NCI-H524 treated with DMSO at 0.1 percent for 48 hours (cell line): ENCODE results near the gene KCNIP4.
"Not testable (repeated sequence)": the region's sequence is repeated elsewhere in the genome, so short reads cannot be mapped to it uniquely, and the experiment has no call there.

ENCODE experiments used
- DNase-seq: peaks from one replicate; lab custom pipeline; 2025; lab: John Stamatoyannopoulos, UW

Gene KCNIP4

DNA sequence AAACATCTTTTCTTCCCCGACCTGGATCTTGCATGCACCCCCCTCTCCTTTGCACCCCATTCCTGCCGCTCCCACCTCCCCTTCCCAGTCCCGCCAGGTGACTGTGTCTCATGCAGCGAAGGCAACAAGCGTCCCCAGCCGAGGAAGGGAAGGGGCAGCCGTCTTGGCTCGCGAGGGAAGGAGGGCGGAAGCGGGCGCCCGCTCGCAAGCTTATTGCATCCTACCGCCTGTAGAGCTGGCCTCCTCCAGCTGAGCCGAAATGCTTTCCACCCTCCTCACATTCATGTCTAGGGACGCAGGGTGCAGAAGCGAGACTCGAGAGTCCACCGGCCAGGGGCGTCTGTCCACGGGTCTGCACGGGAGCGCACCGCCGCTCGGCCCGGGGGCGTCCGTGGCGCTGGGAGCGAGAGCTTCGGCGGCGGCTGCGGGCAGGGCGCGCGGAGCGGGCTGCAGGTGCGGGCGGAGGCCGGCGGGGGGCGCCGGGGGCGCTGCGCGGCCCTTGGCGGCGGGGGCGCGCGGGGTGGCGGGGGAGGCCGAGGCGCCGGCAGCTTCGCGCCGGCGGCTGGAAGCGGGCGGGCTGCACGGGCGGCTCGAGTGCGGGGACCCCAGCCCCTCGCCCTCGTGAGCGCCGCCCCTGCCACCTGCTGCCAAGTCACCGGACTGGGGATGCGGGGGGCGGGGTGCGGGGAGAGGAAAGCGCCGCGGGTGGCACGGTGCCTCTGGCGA, at the start of gene KCNIP4:
TSS of gene KCNIP4 (minus strand) at position 426 of the 726 bp plus-strand sequence.
- DNase-seq, result no peak

- DNase-seq, result not testable (repeated sequence)
Measured at GRCh38 chr4:21996618-21997017, 48.0 kb upstream of the KCNIP4 start.

DNA sequence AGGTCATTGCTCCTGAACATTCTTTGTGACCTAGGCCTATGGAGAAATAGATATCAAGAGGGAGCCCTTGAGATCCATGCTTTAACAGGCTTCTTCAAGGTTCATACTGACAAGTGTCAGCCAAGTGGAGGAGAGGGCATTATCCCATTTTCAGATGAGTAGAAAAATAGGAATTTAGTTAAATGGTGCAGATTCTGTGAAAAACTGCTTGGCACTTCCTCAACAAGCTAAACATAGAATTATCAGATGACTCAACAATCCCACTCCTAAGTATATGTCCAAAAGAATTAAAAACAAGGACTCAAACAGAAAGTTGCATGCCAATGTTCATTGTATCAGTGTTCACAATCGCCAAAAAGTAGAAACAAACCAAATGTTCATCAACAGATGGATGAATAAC, 43.8 kb upstream of the KCNIP4 start:
- no peak for DNase-seq

DNA sequence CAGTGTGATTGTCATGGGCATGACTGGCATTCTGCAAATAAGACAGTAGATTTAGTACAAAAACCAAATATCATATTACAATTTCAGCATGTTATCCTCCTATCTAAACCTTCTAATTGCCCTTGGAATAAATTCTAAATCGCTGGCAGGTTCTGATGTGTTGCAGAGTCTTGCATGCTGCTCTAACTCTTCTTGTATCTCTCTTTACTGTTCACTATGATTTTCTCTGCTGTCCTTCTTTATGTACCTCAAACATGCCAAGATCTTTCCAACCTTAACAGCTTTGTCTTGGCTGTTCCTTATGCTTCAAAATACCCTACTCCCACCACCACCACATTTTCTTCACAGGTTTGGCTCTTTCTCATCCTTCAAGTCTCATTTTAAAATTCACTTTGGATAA, 43.0 kb upstream of the KCNIP4 start:
- DNase-seq, result no peak

GRCh38 chr4:21991050-21991449, 42.5 kb upstream of the KCNIP4 start:
- DNase-seq, result no peak

GRCh38 chr4:21989351-21989750, 40.8 kb upstream of the KCNIP4 start:
- no peak for DNase-seq

DNA sequence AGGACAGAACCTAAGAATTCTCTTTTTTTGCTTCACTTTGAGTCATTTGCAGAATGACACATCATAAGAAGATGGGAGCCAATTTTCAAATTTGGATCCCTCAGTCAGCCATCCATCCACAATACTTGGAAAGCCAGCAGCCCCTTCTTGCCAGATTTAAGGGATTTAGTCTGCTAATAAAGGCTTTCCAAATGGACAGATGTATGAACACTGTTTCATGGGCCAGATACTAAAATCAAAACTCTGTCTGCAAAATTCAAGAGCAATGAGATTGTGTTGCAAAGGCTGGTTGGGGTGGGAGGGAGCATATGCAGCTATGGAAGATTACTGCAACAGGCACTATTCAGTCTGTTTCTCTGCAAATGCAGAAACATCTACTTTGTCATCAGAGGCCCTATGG, 37.7 kb upstream of the KCNIP4 start:
- DNase-seq, result no peak

- DNase-seq, result no peak
Measured at GRCh38 chr4:21982087-21982486, 33.5 kb upstream of the KCNIP4 start.

DNA sequence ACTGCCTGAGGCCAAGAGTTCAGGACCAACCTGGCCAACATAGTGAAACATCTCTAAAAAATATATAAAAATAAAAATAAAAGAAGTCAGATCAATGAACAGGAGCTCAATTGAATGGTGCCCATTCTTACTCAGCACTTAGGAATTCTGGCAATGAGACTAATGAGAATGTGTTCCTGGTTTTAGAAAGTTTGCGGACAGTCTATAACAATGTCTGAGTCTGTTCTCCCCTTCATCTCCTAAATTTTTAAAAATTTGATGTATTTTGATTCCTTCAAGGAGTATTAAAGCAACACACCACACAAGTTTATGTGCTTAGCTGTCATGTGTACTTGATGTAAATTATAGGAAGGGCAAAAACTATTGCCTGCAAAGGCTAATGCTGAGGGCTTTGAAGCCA, 30.6 kb upstream of the KCNIP4 start:
- no peak for DNase-seq

DNA sequence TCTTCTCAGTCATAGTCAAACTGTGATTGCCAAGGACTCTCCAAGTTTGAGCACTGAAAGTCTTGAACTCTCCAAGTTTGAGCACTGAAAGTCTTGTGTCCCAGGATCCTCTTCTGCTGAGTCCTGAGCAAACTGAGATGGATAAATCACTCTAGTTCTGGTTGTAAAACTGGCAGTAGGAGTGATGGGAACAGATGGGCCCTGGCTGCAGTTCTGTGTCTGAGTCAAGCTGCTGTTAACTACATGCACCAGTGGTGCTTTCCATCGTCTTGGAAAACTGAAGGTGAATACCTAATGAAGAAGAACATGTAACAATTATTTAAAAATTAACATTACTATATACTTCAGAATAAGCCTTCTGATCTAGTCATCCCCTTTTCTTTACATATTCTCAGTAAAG, 27.6 kb upstream of the KCNIP4 start:
- DNase-seq, result no peak

DNA sequence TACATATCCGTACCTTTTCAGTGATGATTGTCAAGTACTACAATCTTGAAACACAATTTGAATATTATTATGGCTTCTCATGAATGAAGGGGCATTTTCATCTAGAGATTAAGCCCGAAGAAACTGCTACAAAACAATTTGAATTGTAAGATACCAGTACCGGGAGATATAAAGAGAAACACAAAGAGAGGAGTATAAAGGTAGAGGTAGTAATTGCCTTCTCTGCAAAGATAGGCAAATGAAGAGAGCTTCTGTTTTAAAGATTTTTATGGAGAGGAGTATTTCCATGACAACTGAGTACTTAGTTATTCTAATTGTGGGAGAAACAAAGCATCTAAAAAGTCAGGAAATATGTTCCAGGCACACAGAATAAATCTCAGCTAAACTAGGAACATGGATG, 25.3 kb upstream of the KCNIP4 start:
- no peak for DNase-seq

DNA sequence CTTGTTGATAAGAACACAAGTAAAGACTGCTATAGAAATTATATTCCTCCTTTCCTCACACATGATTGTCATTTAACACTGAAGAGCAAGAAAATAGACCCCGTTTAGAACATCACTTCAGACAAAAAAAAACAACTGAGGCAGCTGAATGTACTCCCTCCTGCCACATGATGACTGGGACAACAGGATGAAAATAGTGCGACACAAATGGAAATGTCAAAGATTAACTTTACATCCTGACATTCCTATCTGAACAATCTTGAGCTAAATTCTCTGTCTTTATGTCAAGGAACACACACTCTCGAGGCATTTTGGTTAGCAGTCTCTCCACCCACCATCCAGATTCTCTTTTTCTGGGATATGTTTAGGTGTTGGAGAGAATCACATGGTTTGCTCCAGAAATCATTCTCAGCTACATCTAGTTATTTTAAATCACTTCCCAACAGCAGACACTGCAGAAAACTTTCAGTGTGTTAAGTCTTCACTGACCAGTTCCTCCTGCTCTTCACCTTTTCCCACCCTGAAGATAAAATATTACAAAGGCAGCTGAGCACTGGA, 16.3 kb upstream of the KCNIP4 start:
- no peak for DNase-seq

GRCh38 chr4:21962691-21963090, 14.1 kb upstream of the KCNIP4 start:
- DNase-seq, result no peak

- no peak for DNase-seq
Measured at GRCh38 chr4:21960793-21961192, 12.2 kb upstream of the KCNIP4 start.

GRCh38 chr4:21954916-21955315, 6.3 kb upstream of the KCNIP4 start:
- DNase-seq, result no peak

DNA sequence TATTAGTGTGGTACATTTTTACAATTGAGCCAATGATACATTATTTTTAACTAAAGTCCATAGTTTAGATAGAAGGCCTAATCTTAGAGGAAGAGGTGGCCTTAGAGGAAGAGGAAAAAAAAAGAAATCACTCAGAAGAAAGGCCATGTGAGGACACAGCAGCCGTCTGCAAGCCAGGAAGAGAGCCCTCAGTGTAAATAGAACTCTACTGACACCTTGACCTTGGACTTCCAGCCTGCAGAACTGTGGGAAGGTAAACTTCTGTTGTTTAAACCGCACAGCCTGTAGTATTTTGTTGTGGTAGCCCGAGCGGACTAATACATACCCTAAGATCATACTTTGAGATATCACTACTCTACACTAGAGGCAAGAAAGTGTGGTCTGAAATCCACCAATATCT, 5.1 kb upstream of the KCNIP4 start:
- DNase-seq, result no peak

DNA sequence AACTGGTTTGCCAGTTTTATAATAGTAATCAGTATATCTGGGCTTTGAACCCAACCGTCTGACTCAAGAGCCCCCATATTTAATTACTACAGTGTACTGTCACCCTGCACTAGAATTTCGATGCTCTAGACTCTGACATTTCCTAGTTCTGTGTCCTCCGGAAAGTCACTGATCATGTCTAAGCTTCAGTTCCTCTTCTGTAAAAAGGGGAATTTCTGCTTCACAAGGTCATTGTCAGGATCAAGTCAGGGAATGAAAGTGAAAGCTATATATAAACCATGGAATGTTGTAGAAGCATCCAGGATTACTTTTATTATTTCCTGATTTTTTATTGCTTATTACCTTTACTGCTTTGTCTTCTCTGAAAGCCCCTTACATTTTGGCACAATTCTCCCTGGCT, 4.0 kb upstream of the KCNIP4 start:
- no peak for DNase-seq

GRCh38 chr4:21949073-21949457, 493 bp upstream of the KCNIP4 start:
- DNase-seq, result no peak

- no peak for DNase-seq
Measured at GRCh38 chr4:21947791-21948346, 703 bp downstream of the KCNIP4 start.

DNA sequence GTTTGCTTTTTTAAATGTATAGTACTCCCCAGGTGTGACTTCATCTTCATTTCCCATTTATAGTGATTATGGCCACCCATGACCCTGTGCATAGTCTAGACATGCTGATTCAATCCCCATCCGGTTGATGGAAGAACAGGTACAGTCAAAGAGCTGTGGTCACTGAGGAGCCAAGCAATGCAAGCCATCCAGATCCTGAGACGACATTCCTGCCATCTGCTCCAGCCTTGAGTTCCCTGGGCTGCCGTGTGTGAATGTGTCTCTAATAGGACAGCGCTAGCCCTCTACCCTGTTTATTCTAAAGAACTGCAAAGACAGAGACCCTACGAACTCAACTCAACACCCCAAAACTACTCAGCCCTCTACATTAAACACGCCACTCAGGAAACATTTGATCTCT, 1.7 kb downstream of the KCNIP4 start:
- no peak for DNase-seq

- DNase-seq, result no peak
Measured at GRCh38 chr4:21921526-21922180, 26.9 kb downstream of the KCNIP4 start.

DNA sequence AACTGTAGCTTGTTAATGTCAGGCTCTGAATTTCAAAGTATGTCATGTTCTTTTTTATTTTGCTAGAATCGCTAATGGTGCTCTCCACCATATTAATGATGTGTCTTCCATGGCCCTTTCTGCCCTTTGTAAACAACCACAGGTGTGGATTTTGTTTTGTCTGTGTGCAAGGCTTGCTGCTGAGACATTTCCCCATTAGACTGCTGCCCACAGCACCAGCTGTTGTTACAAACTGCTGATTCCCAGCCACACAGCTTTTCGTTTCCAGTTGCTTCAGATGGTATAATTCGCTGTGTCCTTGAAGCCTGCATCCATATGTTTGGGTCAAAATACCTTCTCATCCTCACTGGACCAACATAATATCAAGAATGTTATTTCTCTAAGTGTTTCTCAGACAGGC, 32.8 kb downstream of the KCNIP4 start:
- DNase-seq, result no peak

GRCh38 chr4:21901831-21902230, 46.7 kb downstream of the KCNIP4 start:
- no peak for DNase-seq
